Measurements from ENCODE around the gene SERPINH1.

DNA sequence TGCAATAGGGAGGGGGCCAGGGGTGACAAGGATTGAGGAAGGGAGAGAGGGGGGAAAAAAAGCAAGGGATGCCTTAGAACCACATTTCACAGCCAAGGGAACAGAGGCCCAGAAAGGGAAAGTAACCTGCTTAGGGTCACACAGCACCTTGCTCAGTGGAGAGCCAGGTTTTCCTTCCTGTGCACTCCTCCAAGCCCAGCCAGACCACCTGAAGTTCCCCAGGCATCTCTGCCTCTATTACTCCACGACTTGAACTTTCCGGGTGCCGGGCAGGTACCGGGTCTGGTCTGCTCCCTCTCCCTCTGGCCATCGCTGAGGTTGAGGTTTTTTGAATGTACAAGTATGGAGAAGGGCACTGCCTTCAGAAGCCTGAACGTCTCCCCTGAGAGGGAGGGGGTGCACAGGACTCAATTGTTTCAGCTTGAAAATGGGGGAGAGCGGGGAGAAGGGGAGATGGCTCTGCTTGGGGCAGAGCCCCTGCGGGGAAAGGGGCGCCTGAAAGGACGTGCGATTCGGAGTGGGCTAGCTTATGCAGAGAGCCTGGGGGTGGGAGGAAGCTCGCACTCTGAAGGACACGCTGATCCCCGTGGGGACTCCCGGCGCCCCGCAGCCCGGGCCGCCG lies 516 bp upstream of the SERPINH1 start:
- TF ChIP-seq, protein P1, sequence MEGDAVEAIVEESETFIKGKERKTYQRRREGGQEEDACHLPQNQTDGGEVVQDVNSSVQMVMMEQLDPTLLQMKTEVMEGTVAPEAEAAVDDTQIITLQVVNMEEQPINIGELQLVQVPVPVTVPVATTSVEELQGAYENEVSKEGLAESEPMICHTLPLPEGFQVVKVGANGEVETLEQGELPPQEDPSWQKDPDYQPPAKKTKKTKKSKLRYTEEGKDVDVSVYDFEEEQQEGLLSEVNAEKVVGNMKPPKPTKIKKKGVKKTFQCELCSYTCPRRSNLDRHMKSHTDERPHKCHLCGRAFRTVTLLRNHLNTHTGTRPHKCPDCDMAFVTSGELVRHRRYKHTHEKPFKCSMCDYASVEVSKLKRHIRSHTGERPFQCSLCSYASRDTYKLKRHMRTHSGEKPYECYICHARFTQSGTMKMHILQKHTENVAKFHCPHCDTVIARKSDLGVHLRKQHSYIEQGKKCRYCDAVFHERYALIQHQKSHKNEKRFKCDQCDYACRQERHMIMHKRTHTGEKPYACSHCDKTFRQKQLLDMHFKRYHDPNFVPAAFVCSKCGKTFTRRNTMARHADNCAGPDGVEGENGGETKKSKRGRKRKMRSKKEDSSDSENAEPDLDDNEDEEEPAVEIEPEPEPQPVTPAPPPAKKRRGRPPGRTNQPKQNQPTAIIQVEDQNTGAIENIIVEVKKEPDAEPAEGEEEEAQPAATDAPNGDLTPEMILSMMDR (IDR thresholded peaks at IDR 0.05; ENCODE audit: low read length) = no peak
- TF ChIP-seq EZH2 (IDR thresholded peaks at IDR 0.05; ENCODE audit: borderline replicate concordance, low read length) = no peak

All from OCI-LY1 (cell line).